Lung (tissue), 12 donors: ENCODE data around the gene VPS25. TPM values are rescaled to one million over a fixed set of nuclear protein-coding genes. Genes with fewer than 3 reads are reported as not detected.
"Not testable (repeated sequence)": the region's sequence is repeated elsewhere in the genome, so short reads cannot be mapped to it uniquely, and the experiment has no call there.

Source experiments
- ATAC-seq: fragments of 200-7000 bp; cut with Tn5 transposase; one replicate; pipeline ENCODE4 v1.9.1; 2020; ENCODE audit warnings: moderate number of reproducible peaks; ENCODE audit not compliant: insufficient read depth, low FRiP score
- DNase-seq, 3 donors: peaks; one replicate each; pipeline ENCODE4 v3.0.0-alpha.2; 2013 to 2017
- H3K27ac ChIP-seq, 2 donors: one replicate each; pipeline ENCODE4 v1.5.1; 2013; ENCODE audit warnings: mild to moderate bottlenecking in 2 of 2, moderate library complexity in 2 of 2, control low read depth in 1 of 2, inconsistent platforms in 1 of 2, low read depth in 1 of 2, low read length in 1 of 2
- H3K27me3 ChIP-seq, 3 donors: one replicate each; pipeline ENCODE4 v1.5.1; 2013; ENCODE audit warnings: low read length in 2 of 3; ENCODE audit not compliant: control insufficient read depth in 3 of 3, insufficient read depth in 3 of 3
- H3K36me3 ChIP-seq, 4 donors: one replicate each; pipeline ENCODE4 v1.5.1; 2013; ENCODE audit warnings: low read length in 4 of 4, mild to moderate bottlenecking in 1 of 4, moderate library complexity in 1 of 4; ENCODE audit not compliant: control insufficient read depth in 4 of 4, insufficient read depth in 4 of 4
- H3K4me1 ChIP-seq, 5 donors: one replicate each; pipeline ENCODE4 v1.5.1; 2013; ENCODE audit warnings: low read length in 5 of 5, mild to moderate bottlenecking in 2 of 5, moderate library complexity in 1 of 5; ENCODE audit not compliant: control insufficient read depth in 5 of 5, insufficient read depth in 5 of 5
- H3K4me3 ChIP-seq: one replicate; pipeline ENCODE4 v1.5.1; 2013; ENCODE audit warnings: mild to moderate bottlenecking, control low read depth, moderate library complexity
- H3K9ac ChIP-seq, 2 donors: one replicate each; pipeline ENCODE4 v1.5.1; 2013; ENCODE audit warnings: low read length in 2 of 2, control low read depth in 1 of 2; ENCODE audit not compliant: insufficient read depth in 1 of 2
- H3K9me3 ChIP-seq, 4 donors: one replicate each; pipeline ENCODE4 v1.5.1; 2013; ENCODE audit warnings: low read length in 3 of 4, mild to moderate bottlenecking in 1 of 4, moderate library complexity in 1 of 4; ENCODE audit not compliant: control insufficient read depth in 4 of 4, insufficient read depth in 3 of 4
- CTCF ChIP-seq: IDR thresholded peaks from 2 replicates; pipeline ENCODE4 v1.5.1; 2012; ENCODE audit warnings: mild to moderate bottlenecking; ENCODE audit errors: control extremely low read depth, extremely low read depth
- WGBS, 2 donors: extraction: QIAGEN DNeasy Blood & Tissue Kit; methylation state at CpG; one replicate each; pipeline ENCODE4 v1.1.7; 2013; 5-methylcytosine and 5-hydroxymethylcytosine counted together
- polyA plus RNA-seq, 2 donors: library from polyadenylated mRNA; stranded (reverse); fragments of 200-250 nt; gene quantifications; one replicate each; pipeline ENCODE4 v1.2.1, GENCODE V29; 2013
- total RNA-seq, 2 donors: library from RNA; depleted of rRNA in 1 of 2; stranded (reverse); fragments of >200 nt in 1 of 2; gene quantifications; one replicate each; pipeline ENCODE4 v1.2.1, GENCODE V29; 2014 to 2021
- donor health status: control.
- donor health status: control.
- donor health status: Bipolar disorder and iron deficiency.
- donor health status: healthy.
- donor health status: DM: yes; HTN: yes; CAD: no.

Gene VPS25
- total and polyA plus RNA-seq, 4 donors, result 42.4 to 93.7 (median 55.0) TPM

GRCh38 chr17:42766124-42766523 is 7.1 kb upstream of the VPS25 start:
- Histone ChIP-seq H3K36me3 (no peaks in the 10 kb centered on the region), H3K4me1 (peaks cover 0 to 16% (median 4%) of the 10 kb centered on the region in 5 donors), H3K9ac (no peak overlapping the region), H3K9me3 (peaks cover 0 to 2% (median 0%) of the 10 kb centered on the region in 4 donors), H3K4me3 (no peak overlapping the region), H3K27ac (no peak overlapping the region), H3K27me3 (no peaks in the 10 kb centered on the region)
- TF ChIP-seq CTCF, result no peak
- no peak for DNase-seq
- ATAC-seq, result no peak
- WGBS, 2 donors, result 87 to 89% methylated on average over 6 of the region's 6 CpGs

- Histone ChIP-seq H3K4me3 (no peak overlapping the region), H3K27me3 (no peaks in the 10 kb centered on the region), H3K36me3 (no peaks in the 10 kb centered on the region), H3K4me1 (peaks cover 0 to 7% (median 0%) of the 10 kb centered on the region in 5 donors), H3K9ac (no peak overlapping the region), H3K27ac (no peak overlapping the region), H3K9me3 (no peaks in the 10 kb centered on the region)
- ATAC-seq, result no peak
- no peak for DNase-seq
- TF ChIP-seq CTCF, result no peak
These were observed 5.7 kb upstream of the VPS25 start for GRCh38 chr17:42767512-42767911.

GRCh38 chr17:42768006-42768405 is 5.2 kb upstream of the VPS25 start:
- not testable (repeated sequence) for ATAC-seq, H3K4me3 ChIP-seq, H3K27ac ChIP-seq, DNase-seq, H3K36me3 ChIP-seq, H3K9ac ChIP-seq, H3K9me3 ChIP-seq, H3K4me1 ChIP-seq, H3K27me3 ChIP-seq
- WGBS, 2 donors, result 72 to 78% methylated on average over 9 of the region's 9 CpGs

- H3K27ac ChIP-seq, DNase-seq, H3K9ac ChIP-seq, H3K4me3 ChIP-seq, ATAC-seq, H3K9me3 ChIP-seq, H3K36me3 ChIP-seq, H3K27me3 ChIP-seq: not testable (repeated sequence)
- WGBS, 2 donors, result 86 to 89% methylated on average over 10 of the region's 10 CpGs
- peaks cover 0 to 13% (median 4%) of the 10 kb centered on the region in 5 donors for H3K4me1 ChIP-seq
These were observed 3.3 kb upstream of the VPS25 start for GRCh38 chr17:42769964-42770363.

GRCh38 chr17:42772945-42773289 is 332 bp upstream of the VPS25 start:
- Histone ChIP-seq H3K4me1 (peaks cover 0 to 13% (median 4%) of the 10 kb centered on the region in 5 donors), H3K27ac (peak overlapping the region; percentile 29 to 89), H3K4me3 (peak overlapping the region; percentile 93), H3K36me3 (peaks cover 0 to 13% (median 7%) of the 10 kb centered on the region in 4 donors), H3K9me3 (no peaks in the 10 kb centered on the region), H3K9ac (peak overlapping the region; percentile 59 to 84), H3K27me3 (no peaks in the 10 kb centered on the region)
- ATAC-seq (no peak), DNase-seq (no peak)
- TF ChIP-seq CTCF, result no peak
- 0 to 2% methylated on average over 3 of the region's 3 CpGs for WGBS, 2 donors
